Mesenchymal stem cell (in vitro differentiated cells and primary cell): ENCODE measurements around the gene COBL.

Experiments used
- DNase-seq: peaks from one replicate; pipeline ENCODE4 v3.0.0-alpha.2; 2013
- H2AFZ ChIP-seq: one replicate; pipeline ENCODE4 v1.6.1; 2013; ENCODE audit warnings: low read depth, mild to moderate bottlenecking, control low read depth, inconsistent platforms, low read length, moderate library complexity
- H2AK5ac ChIP-seq: 2 replicates; pipeline ENCODE4 v1.6.1; 2013; ENCODE audit warnings: low read length, moderate library complexity, mild to moderate bottlenecking, inconsistent platforms; ENCODE audit not compliant: severe bottlenecking
- H2BK120ac ChIP-seq: one replicate; pipeline ENCODE4 v1.6.1; 2013; ENCODE audit warnings: low read depth, mild to moderate bottlenecking, inconsistent platforms, low read length, moderate library complexity
- H2BK12ac ChIP-seq, 2 experiments: one replicate each; pipeline ENCODE4 v1.6.1; 2013; ENCODE audit warnings: inconsistent platforms in 2 of 2, low read length in 2 of 2, mild to moderate bottlenecking in 2 of 2, moderate library complexity in 2 of 2, control low read depth in 1 of 2
- H2BK15ac ChIP-seq: one replicate; pipeline ENCODE4 v1.6.1; 2013; ENCODE audit warnings: mild to moderate bottlenecking, low read depth, inconsistent platforms; ENCODE audit not compliant: poor library complexity, severe bottlenecking
- H2BK5ac ChIP-seq: 2 replicates; pipeline ENCODE4 v1.6.1; 2013; ENCODE audit warnings: low read depth, mild to moderate bottlenecking, low read length, control low read depth, inconsistent platforms; ENCODE audit not compliant: poor library complexity, severe bottlenecking
- H3K14ac ChIP-seq, 2 experiments: one replicate each; pipeline ENCODE4 v1.6.1; 2013; ENCODE audit warnings: inconsistent platforms in 2 of 2, low read length in 2 of 2, control low read depth in 1 of 2, mild to moderate bottlenecking in 1 of 2, moderate library complexity in 1 of 2
- H3K18ac ChIP-seq, 2 experiments: one replicate each; pipeline ENCODE4 v1.6.1; 2013; ENCODE audit warnings: inconsistent platforms in 2 of 2, low read length in 2 of 2, control low read depth in 1 of 2, low read depth in 1 of 2, mild to moderate bottlenecking in 1 of 2
- H3K23ac ChIP-seq, 2 experiments: one replicate each; pipeline ENCODE4 v1.6.1; 2013; ENCODE audit warnings: inconsistent platforms in 2 of 2, low read length in 2 of 2, mild to moderate bottlenecking in 2 of 2, moderate library complexity in 2 of 2, control low read depth in 1 of 2
- H3K27ac ChIP-seq: 2 replicates; pipeline ENCODE4 v1.5.1; 2013; ENCODE audit warnings: mild to moderate bottlenecking, moderate library complexity, low read length, control low read depth, inconsistent platforms; ENCODE audit not compliant: poor library complexity, severe bottlenecking
- H3K27me3 ChIP-seq, 2 experiments: 2 replicates each; pipeline versions ENCODE4 v1.6.1 to v1.7.0; 2013; ENCODE audit warnings: low read length in 2 of 2, mild to moderate bottlenecking in 2 of 2, moderate library complexity in 2 of 2, control low read depth in 1 of 2, inconsistent platforms in 1 of 2; ENCODE audit not compliant: control insufficient read depth in 1 of 2, insufficient read depth in 1 of 2
- H3K36me3 ChIP-seq, 2 experiments: 2 replicates each; pipeline versions ENCODE4 v1.6.1 to v1.7.0; 2013; ENCODE audit warnings: low read length in 2 of 2, control low read depth in 1 of 2, inconsistent platforms in 1 of 2, low read depth in 1 of 2, mild to moderate bottlenecking in 1 of 2; ENCODE audit not compliant: insufficient read depth in 2 of 2, control insufficient read depth in 1 of 2
- H3K4ac ChIP-seq, 2 experiments: one replicate each; pipeline ENCODE4 v1.6.1; 2013; ENCODE audit warnings: inconsistent platforms in 2 of 2, low read length in 2 of 2, mild to moderate bottlenecking in 2 of 2, moderate library complexity in 2 of 2, control low read depth in 1 of 2, low read depth in 1 of 2
- H3K4me1 ChIP-seq: 2 replicates; pipeline ENCODE4 v1.6.1; 2013; ENCODE audit warnings: low read depth, low read length, control low read depth; ENCODE audit not compliant: control insufficient read depth, insufficient read depth
- H3K4me2 ChIP-seq: 2 replicates; pipeline ENCODE4 v1.6.1; 2013; ENCODE audit warnings: low read length, mild to moderate bottlenecking, inconsistent platforms; ENCODE audit not compliant: poor library complexity, severe bottlenecking
- H3K4me3 ChIP-seq, 2 experiments: 2 replicates each; pipeline versions ENCODE4 v1.5.1 to v1.7.0; 2013; ENCODE audit warnings: low read length in 2 of 2, mild to moderate bottlenecking in 2 of 2, control low read depth in 1 of 2, low read depth in 1 of 2; ENCODE audit not compliant: insufficient read depth in 1 of 2
- H3K79me1 ChIP-seq: replicated peaks from 2 replicates; pipeline ENCODE4 v1.6.1; 2013; ENCODE audit warnings: mild to moderate bottlenecking, control low read depth, low read length, inconsistent platforms; ENCODE audit not compliant: poor library complexity, severe bottlenecking
- H3K9ac ChIP-seq: 2 replicates; pipeline ENCODE4 v1.7.0; 2013; ENCODE audit warnings: mild to moderate bottlenecking, low read length, moderate library complexity
- H3K9me3 ChIP-seq: 2 replicates; pipeline ENCODE4 v1.7.0; 2013; ENCODE audit warnings: mild to moderate bottlenecking, low read length; ENCODE audit not compliant: control insufficient read depth
- H4K8ac ChIP-seq: one replicate; pipeline ENCODE4 v1.6.1; 2013; ENCODE audit warnings: inconsistent platforms, mild to moderate bottlenecking, low read length, moderate library complexity
- H4K91ac ChIP-seq: one replicate; pipeline ENCODE4 v1.6.1; 2013; ENCODE audit warnings: mild to moderate bottlenecking, low read length, inconsistent platforms
- WGBS: methylation state at CpG from one replicate; pipeline ENCODE4 v1.1.7; 2013; ENCODE audit warnings: mixed read lengths; 5-methylcytosine and 5-hydroxymethylcytosine counted together

The COBL gene

DNA sequence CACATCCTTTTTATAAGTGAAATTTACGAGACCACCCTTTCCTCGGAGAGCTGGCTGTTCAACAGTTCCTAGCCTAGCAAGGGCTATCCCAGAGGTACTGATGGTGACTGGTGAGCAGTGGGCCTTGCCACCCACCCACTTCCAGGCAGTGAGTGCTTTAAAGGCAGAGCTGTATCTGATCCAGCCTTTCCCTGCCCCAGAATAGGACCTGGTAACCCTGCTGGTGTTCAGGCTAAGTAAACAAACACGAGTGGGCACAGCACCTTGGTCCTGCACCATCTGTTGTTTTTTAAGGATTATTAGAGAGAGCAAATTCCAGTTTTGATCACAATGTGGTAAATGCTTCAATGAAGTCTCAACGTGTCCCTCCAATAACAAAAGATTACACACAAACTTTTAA is 75.7 kb downstream of the COBL start:
- Histone ChIP-seq H2AK5ac (no peak overlapping the region), H2BK120ac (no peak overlapping the region), H2BK12ac (no peak overlapping the region), H3K18ac (no peak overlapping the region), H4K91ac (no peak overlapping the region), H3K9ac (no peak overlapping the region), H3K14ac (no peak overlapping the region), H3K79me1 (no peaks in the 10 kb centered on the region), H3K9me3 (no peaks in the 10 kb centered on the region), H3K4me1 (no peaks in the 10 kb centered on the region), H4K8ac (no peak overlapping the region), H3K4me2 (no peak overlapping the region), H2AFZ (no peak overlapping the region), H3K4ac (no peak overlapping the region), H3K27me3 (peaks cover 0 to 11% of the 10 kb centered on the region in 2 experiments), H3K27ac (no peak overlapping the region), H2BK5ac (no peak overlapping the region), H3K4me3 (no peak overlapping the region), H3K23ac (no peak overlapping the region), H3K36me3 (no peaks in the 10 kb centered on the region), H2BK15ac (no peak overlapping the region)
- DNase-seq, result no peak
- WGBS, result 68% methylated on average over 4 of the region's 4 CpGs

DNA sequence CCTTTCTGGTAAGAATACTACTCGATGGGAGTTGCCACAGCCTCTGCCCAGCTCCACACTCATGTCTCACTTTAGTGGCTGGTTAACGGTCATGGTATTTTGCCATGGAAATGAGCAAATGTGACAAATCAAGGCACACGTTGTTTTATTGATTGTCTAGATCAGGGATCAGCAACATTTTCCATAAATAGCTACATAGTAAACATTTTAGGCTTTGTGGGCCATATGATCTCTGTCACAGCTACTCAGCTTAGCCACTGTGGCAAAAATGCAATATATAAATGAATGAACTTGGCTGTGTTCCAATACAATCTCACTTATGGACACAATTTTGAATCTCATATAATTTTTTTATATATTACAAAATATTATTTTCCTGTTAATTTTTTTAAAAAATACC is 76.9 kb downstream of the COBL start:
- Histone ChIP-seq H2BK120ac (no peak overlapping the region), H2BK5ac (no peak overlapping the region), H3K14ac (no peak overlapping the region), H4K8ac (no peak overlapping the region), H3K27ac (no peak overlapping the region), H3K79me1 (no peaks in the 10 kb centered on the region), H3K9ac (no peak overlapping the region), H3K36me3 (no peaks in the 10 kb centered on the region), H3K18ac (no peak overlapping the region), H2BK15ac (no peak overlapping the region), H3K4me2 (no peak overlapping the region), H3K9me3 (no peaks in the 10 kb centered on the region), H2AK5ac (no peak overlapping the region), H2BK12ac (no peak overlapping the region), H3K4ac (no peak overlapping the region), H3K23ac (no peak overlapping the region), H2AFZ (no peak overlapping the region), H4K91ac (no peak overlapping the region), H3K4me3 (no peak overlapping the region), H3K27me3 (peaks cover 0 to 11% of the 10 kb centered on the region in 2 experiments), H3K4me1 (no peaks in the 10 kb centered on the region)
- 86% methylated on average over 1 of the region's 3 CpGs for WGBS
- no peak for DNase-seq

DNA sequence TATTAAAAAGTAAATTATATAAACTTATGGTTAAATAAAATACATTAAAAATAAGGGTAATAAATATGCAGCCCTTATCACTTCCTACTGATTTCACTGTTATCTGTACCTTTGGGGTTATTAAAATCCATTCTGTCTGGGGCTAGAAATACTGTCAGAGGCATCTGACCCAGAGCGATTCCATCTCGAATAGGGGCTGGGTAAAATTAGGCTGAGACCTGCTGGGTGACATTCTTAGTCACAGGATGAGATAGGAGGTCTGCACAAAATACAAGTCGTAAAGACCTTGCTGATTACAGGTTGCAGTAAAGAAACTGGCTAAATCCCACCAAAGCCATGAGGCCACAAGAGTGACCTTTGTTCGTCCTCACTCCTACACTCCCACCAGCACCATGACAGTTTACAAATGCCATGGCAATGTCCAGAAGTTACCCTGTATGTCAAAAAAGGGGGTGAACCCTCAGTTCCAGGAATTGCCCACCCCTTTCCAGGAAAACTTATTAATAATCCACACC is 77.6 kb downstream of the COBL start:
- 79% methylated on average over 4 of the region's 4 CpGs for WGBS
- H3K36me3 ChIP-seq, result no peaks in the 10 kb centered on the region
- H2BK15ac ChIP-seq, result no peak overlapping the region

DNA sequence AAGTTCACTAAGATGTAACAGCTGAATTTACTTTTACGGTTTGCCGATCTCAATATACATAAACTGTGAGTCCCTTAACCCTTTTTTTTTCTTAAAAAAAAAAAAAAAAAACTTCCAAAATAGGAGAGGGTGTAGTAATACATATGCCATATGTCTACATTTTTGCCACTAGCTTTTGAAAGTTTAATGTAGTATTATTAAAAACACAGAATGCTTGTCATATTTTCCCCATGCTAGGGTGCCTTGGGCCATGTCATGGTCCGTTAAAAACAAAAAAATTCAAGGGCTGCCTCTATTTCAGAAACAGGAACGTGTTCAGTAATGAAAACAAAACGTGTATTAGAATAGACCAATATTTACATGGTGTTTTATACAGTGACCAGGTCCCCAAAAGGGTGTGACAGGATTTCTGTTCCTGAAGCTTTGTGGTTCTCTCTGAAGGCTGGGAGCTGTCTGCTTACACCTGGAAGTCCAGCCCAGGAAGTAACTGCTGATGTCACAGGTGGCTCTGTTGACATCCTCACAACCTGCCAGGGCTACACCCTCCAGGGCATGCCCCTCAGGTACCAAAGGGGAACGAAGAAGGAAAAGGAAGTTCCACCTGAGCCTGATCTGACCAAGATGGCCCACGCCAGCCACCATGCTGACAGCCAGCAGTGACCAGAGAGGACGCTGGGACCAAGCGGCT is 79.0 kb downstream of the COBL start:
- no peak overlapping the region for H4K8ac ChIP-seq
- no peak overlapping the region for H3K4ac ChIP-seq
- 79% methylated on average over 7 of the region's 9 CpGs for WGBS
- no peaks in the 10 kb centered on the region for H3K9me3 ChIP-seq
- H2BK15ac ChIP-seq, result no peak overlapping the region
- H3K4me1 ChIP-seq, result no peaks in the 10 kb centered on the region
- H4K91ac ChIP-seq, result no peak overlapping the region
- no peaks in the 10 kb centered on the region for H3K36me3 ChIP-seq
- H3K79me1 ChIP-seq, result no peaks in the 10 kb centered on the region
- H3K18ac ChIP-seq, result no peak overlapping the region
- H3K23ac ChIP-seq, result no peak overlapping the region
- no peak overlapping the region for H2BK5ac ChIP-seq
- no peak overlapping the region for H2BK12ac ChIP-seq
- no peak overlapping the region for H2AK5ac ChIP-seq
- H3K4me3 ChIP-seq, result no peak overlapping the region
- no peak overlapping the region for H3K14ac ChIP-seq
- no peak overlapping the region for H3K4me2 ChIP-seq
- no peak overlapping the region for H3K9ac ChIP-seq
- no peak overlapping the region for H2AFZ ChIP-seq
- peaks cover 0 to 9% of the 10 kb centered on the region in 2 experiments for H3K27me3 ChIP-seq
- no peak overlapping the region for H3K27ac ChIP-seq
- H2BK120ac ChIP-seq, result no peak overlapping the region
- no peak for DNase-seq

More for the DNA sequence above, 77.6 kb downstream of the COBL start:
- Histone ChIP-seq H4K91ac (no peak overlapping the region), H3K18ac (no peak overlapping the region), H2BK5ac (no peak overlapping the region), H2BK120ac (no peak overlapping the region), H3K23ac (no peak overlapping the region), H3K4me3 (no peak overlapping the region), H3K14ac (no peak overlapping the region), H2AK5ac (no peak overlapping the region), H3K79me1 (no peaks in the 10 kb centered on the region), H3K27ac (no peak overlapping the region), H3K4me2 (no peak overlapping the region), H2AFZ (no peak overlapping the region), H3K27me3 (peaks cover 0 to 11% of the 10 kb centered on the region in 2 experiments), H3K4ac (no peak overlapping the region), H3K4me1 (no peaks in the 10 kb centered on the region), H4K8ac (no peak overlapping the region), H3K9ac (no peak overlapping the region), H3K9me3 (no peaks in the 10 kb centered on the region), H2BK12ac (no peak overlapping the region)
- no peak for DNase-seq
